ENCODE measurements around the gene GRIN3B.
"Not testable (repeated sequence)": the region's sequence is repeated elsewhere in the genome, so short reads cannot be mapped to it uniquely, and the experiment has no call there.

GRIN3B gene, protein sequence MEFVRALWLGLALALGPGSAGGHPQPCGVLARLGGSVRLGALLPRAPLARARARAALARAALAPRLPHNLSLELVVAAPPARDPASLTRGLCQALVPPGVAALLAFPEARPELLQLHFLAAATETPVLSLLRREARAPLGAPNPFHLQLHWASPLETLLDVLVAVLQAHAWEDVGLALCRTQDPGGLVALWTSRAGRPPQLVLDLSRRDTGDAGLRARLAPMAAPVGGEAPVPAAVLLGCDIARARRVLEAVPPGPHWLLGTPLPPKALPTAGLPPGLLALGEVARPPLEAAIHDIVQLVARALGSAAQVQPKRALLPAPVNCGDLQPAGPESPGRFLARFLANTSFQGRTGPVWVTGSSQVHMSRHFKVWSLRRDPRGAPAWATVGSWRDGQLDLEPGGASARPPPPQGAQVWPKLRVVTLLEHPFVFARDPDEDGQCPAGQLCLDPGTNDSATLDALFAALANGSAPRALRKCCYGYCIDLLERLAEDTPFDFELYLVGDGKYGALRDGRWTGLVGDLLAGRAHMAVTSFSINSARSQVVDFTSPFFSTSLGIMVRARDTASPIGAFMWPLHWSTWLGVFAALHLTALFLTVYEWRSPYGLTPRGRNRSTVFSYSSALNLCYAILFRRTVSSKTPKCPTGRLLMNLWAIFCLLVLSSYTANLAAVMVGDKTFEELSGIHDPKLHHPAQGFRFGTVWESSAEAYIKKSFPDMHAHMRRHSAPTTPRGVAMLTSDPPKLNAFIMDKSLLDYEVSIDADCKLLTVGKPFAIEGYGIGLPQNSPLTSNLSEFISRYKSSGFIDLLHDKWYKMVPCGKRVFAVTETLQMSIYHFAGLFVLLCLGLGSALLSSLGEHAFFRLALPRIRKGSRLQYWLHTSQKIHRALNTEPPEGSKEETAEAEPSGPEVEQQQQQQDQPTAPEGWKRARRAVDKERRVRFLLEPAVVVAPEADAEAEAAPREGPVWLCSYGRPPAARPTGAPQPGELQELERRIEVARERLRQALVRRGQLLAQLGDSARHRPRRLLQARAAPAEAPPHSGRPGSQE

GRCh38 chr19:1000095-1000494 is at the start of gene GRIN3B:
Gene GRIN3B, plus strand, starts transcription at chr19:1000419. Its CDS starts 19 bp downstream, at chr19:1000438.
- no peak for DNase-seq

- no peak for DNase-seq
Measured at GRCh38 chr19:952049-952679, 48.1 kb upstream of the GRIN3B start.

DNA sequence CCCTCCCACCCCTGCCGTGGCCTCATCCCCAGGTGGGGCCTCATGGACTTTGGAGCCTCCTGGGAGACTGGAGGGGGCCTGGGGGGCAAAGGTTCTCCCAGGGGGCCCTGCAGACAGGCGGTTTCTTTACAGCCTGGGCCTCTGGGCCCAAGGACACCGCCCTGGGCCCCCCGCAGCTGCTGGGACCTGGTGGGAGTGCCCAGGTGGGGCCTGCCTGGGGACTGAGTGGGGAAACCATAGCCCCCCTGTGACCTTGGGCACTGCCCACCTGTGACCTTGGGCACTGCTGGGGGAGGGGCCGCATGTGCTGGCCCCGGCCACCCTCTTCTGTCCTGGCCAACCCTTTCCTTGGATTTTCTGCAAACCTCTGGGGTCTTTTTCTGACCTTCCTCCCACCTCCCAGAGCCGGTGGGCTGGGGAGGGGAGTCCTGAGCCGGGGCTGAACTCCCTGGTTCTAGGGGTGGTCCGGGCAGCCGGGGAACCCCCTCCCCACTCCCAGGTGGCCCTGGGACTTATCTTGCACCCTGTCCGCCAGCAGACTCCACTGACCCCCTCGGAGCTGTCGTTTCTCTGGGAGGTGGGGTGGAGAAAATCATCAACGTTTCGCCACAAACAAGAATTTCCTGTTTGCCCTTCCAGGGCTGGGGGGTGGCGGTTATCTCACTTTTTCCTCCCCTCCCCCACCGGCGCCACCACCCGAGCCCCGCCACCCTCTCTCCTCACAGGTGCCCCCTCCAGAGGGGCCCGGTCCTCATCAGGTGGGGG is 47.4 kb upstream of the GRIN3B start:
- no peak for DNase-seq

DNA sequence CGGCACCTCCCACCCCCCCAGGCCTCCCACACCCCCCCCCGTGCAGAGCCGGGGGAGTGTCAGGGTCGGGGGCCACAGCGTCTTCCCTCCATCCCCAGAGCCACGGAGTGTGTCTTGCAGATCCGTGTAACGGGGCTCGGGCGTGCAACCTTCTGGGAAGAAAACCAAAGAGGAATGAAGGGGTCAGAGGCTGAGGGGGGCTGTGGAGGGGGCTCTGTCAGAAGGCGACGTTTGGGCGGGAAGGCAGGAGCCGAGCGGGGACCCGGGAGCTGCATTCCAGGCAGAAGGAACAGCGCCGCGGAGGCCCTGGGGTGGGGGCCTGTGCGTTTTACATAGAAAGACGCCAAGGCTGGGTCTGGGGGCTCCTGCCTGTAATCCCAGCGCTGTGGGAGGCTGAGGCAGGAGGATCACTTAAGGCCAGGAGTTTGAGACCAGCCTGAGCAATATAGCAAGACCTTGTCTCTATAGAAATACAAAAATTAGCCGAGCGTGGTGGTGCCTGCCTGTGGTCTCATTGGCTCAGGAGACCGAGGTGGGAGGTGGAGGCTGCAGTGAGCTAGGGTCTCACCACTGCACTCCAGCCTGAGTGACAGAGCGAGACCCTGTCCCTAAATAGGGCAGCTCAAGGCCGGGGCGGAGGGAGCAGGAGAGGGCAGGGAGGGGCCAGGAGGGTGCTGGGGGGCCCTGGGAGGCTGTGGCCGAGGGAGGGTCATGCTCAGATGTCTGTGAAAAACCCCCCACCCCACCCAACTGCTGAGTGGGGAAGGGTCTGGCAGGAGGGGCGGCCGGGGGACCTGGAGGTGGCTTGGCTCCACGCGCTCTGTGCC is 46.6 kb upstream of the GRIN3B start:
- DNase-seq = no peak

DNA sequence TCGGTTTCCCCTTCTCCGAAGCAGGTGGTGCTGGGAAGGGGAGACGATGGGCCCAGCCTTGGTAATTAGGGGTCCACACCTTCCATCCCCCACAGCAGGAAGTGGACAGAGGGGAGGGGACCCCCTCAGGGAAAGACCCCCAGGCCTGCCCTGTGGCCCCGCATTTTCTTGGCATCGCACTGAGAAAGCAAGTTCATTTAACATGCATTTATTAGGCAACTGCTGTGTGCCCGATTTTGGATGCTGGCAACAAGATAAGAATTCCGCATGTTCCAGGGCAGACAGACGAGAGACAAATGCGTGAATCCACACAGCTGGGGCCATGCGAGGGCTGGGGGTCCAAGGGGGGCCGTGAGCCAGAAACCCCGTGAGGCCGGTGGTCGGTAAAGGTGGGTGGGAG is 45.9 kb upstream of the GRIN3B start:
- DNase-seq = no peak

DNA sequence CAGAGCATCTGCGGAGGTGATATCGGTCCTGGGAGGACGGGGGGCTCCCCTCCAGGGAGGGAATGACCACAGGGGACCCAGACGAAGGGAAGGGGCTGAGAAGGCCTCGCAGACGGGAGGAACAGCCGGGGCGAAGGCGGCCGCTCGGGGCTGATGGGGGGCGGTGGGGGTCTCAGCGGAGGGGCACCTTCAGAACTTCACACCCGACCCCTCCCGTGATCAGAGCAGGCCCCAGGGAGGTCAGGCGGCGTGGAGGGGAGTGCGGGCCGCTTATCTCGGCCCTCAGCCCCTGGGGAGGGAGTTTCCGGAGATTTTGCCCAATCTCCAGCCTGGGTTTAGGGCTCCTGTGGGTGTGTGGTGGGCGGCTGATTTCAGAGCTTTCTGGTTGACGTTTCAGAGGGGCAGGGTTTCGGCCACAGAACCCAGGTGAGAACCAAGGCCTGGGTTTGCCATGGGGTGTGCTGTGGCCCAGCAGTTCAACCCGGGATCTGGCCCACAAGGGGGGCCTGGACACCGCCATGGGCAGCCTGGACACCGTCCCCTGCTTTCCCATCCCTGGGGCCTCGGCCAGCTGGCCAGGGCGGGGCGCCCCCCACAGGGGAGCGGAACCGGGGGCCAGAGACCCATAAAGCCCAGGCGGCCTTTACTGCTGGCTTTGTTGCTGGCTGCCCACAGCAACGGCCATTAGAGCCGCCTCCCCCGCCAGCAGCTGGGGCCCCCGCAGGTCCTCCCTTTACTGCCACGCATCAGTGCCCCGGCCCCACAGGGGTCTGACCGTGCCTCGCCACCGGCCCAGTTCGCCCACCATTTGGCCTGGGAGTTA is 45.3 kb upstream of the GRIN3B start:
- DNase-seq = no peak

- DNase-seq = no peak
Measured at GRCh38 chr19:955803-956765, 44.1 kb upstream of the GRIN3B start.

DNA sequence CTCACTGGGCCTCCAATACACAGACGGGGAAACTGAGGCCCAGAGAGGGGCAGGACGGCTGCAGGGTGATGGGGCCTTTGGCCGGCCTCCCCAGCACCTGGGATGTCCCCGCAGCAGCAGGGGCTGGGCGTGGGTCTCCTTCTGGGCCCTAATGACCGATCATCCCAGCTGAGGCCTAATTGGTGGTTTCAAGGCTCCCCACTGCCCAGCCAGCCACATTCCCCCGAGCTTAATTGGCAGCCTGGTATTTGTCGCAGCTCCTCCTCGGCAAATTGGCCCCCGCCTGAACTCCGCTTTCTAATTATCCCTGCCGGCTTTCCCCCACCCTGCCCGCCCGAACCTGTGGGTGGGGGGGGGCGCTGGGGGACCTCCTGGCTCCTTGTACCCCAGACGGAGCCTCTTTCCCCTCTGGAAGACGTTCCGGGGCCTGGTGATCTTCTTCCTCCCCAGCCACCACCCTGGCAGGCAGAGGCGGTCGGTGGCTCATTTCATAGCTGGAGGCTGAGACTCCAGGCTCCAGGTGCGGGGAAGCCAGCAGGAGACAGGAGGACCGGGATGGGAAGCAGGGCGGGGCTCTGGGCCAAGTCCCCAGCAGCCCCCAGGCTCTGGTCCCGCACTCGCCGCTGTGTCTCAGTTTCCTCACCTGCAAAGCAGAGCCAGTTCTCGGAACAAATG is 43.3 kb upstream of the GRIN3B start:
- no peak for DNase-seq

DNA sequence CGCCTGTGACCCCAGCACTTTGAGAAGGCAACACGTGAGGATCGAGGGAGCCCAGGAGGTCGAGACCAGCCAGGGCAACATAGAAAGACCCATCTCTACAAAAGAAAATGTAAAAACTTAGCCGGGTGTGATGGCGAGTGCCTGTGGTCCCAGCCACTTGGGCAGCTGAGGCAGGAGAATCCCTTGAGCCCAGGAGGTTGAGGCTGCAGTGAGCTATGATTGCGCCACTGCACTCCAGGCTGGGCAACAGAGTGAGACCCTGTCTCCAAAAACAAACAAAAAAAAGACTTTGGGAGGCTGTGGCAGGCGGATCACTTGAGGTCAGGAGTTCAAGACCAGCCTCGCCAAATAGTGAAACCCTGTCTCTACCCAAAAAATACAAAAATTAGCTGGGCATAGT is 42.6 kb upstream of the GRIN3B start:
- DNase-seq = not testable (repeated sequence)

DNA sequence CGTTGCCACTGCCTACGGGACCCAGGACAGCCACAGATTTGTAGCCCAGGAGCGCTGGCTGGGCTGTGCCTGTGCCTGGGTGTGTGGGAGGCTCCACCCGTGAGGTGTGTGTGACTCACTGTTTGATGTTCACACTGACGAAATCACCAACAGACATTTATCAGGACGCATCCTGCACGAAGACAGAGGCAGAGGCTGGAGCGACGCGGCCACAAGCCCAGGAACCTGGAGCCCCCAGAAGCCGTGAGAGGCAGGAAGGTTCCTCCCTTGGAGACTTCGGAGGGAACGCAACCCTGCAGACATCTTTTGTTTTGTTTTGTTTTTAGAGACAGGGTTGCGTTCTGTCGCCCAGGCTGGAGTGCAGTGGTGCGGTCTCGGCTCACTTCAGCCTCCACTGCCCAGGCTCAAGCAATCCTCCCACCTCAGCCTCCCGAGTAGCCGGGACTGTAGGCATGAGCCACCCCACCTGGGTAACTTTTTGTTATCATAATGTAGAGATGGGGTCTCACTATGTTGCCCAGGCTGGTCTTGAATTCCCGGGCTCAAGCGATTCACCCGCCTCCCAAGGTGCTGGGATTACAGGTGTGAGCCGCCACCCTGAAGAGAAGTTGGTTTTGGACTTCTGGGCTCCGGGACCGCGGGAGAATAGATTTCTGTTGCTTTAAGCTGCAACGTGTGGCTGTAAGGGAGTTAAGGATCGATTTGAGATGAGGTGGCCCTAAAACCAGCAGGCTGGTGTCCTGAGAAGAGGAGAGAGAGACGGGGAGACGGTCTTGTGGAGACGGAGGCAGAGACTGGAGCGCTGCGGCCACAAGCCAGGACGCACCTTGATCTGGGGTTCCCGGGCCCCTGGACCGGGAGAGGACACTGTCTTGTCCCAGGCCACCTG is 41.0 kb upstream of the GRIN3B start:
- no peak for DNase-seq

- no peak for DNase-seq
Measured at GRCh38 chr19:960020-960419, 40.2 kb upstream of the GRIN3B start.

DNA sequence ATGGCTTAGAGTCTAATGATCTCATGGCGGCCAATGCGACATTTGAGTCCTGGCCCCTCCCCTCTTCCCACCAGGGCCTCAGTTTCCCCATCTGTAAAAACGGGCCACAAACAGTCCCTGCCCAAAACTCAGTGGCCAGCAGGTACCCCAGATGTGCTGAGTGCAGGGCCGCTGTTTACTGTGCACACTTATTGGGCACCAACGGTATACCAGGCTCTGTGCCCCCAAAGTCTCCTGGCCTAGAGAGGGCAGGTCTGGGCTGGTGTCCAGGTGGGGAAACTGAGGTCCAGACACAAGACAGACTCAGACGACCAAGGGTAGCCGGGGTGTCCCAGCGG is 39.6 kb upstream of the GRIN3B start:
- no peak for DNase-seq

DNA sequence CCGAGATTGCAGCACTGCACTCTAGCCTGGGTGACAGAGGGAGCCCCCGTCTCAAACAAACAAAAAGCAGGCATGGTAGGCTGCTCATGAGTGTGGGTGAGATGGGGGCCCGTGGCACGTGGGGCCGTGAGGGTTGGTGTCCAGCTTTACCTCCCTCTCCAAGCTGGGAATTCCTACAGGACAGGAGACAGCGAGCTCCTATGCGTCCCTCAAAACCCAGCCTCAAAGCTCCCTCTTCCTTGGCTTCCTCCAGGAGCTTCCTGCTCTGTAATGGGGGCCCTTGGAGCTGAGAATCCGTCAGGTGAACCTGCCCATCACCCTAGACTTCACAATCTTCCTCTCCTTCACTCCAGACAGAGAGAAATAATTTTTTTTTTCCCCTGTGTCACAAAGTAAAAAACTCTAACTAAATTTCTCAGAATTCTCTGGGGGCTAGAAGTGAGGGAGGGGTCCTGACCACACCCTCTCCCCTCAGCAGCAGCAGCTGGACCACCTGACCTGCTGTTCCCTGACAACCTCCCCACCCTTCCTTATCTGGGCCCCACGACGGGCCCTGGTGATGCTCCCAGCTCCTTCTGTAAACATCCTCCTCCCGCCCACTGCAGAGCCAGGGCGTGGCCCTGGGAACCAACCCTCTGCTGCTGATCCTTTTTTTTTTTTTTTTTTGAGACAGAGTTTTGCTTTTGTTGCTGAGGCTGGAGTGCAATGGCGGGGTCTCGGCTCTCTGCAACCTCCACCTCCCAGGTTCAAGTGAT is 38.2 kb upstream of the GRIN3B start:
- no peak for DNase-seq

DNA sequence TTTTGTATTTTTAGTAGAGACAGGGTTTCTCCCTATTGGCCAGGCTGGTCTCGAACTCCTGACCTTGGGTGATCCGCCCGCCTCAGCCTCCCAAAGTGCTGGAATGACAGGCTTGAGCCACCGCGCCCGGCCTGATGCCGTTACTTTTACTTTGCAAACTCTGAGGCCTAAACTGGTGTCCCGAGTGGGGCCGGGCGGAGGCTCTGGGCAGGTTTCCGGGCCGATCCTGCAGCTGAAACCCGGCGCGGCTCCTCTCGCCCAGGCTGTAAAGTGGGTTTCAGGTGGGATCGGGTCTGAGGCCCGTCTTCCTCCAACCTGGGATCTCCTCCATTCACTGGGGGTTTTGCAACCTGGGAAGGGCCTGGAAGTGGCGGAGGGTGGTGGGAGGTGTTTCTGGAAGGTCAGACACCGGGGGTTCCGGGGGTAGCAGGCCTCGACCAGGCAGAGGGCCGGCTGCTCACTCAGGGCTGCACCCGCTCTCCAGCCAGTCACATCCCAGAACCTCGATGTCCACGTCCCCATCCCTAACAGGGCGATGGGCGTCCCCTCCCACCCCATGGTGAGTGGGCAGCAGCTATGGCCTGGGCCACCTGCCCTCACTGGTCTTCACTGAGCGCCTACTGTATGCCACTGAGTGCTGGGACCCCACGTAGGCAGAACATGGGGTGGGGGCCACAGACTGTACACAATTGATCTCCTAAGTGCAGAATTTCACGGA is 37.4 kb upstream of the GRIN3B start:
- DNase-seq = no peak

GRCh38 chr19:963486-963951 is 36.7 kb upstream of the GRIN3B start:
- DNase-seq = no peak

DNA sequence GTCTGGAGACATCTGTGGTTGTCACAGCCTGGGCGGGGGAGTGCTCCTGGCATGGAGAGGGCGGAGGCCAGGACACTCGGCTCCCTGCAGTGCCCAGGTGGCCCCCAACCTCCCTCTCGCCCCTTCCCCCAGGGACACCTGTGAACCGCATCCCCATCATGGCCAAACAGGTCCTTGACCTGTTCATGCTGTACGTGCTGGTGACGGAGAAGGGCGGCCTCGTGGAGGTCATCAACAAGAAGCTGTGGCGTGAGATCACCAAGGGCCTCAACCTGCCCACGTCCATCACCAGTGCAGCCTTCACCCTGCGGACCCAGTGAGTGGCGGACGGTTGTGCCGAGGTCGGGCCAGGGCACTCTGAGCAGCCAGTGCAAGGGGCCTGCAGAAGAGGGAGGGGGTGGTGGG is 36.1 kb upstream of the GRIN3B start:
- DNase-seq = no peak
